ENCODE data around the gene PDE8B. TPM values are rescaled to one million over a fixed set of nuclear protein-coding genes. Genes with fewer than 3 reads are reported as not detected.

The PDE8B gene, protein sequence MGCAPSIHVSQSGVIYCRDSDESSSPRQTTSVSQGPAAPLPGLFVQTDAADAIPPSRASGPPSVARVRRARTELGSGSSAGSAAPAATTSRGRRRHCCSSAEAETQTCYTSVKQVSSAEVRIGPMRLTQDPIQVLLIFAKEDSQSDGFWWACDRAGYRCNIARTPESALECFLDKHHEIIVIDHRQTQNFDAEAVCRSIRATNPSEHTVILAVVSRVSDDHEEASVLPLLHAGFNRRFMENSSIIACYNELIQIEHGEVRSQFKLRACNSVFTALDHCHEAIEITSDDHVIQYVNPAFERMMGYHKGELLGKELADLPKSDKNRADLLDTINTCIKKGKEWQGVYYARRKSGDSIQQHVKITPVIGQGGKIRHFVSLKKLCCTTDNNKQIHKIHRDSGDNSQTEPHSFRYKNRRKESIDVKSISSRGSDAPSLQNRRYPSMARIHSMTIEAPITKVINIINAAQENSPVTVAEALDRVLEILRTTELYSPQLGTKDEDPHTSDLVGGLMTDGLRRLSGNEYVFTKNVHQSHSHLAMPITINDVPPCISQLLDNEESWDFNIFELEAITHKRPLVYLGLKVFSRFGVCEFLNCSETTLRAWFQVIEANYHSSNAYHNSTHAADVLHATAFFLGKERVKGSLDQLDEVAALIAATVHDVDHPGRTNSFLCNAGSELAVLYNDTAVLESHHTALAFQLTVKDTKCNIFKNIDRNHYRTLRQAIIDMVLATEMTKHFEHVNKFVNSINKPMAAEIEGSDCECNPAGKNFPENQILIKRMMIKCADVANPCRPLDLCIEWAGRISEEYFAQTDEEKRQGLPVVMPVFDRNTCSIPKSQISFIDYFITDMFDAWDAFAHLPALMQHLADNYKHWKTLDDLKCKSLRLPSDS
- total RNA-seq (2021), result 0.07 TPM in 1 of 2 replicates, not detected in the other
- long read RNA-seq, result 0 reads

GRCh38 chr5:77210091-77210963 lies at the start of gene PDE8B:
Gene PDE8B, plus strand, starts transcription at chr5:77210680. Its CDS starts 246 bp downstream, at chr5:77210926.
- no peak for TF ChIP-seq CTCF (conservative IDR thresholded peaks at IDR 0.05)
- H3K4me2 ChIP-seq (ENCODE audit: insufficient read depth, insufficient read length, low read length), result peak within 1 kb of the TSS; percentile 68
- WGBS (ENCODE audit: extremely low coverage, insufficient read length, low lambda C conversion rate), result no CpG with 5 or more reads among the region's 110 CpGs

More at GRCh38 chr5:77210091-77210963, at the start of gene PDE8B:
- Histone ChIP-seq H2AFZ (ENCODE audit: low read length) (no peak within 1 kb of the TSS), H2BK12ac (ENCODE audit: insufficient read length, low read depth, low read length) (no peak within 1 kb of the TSS), H4K20me1 (ENCODE audit: control insufficient read depth, insufficient read depth, insufficient read length) (no peaks in the 10 kb centered on the region), H3T11ph (ENCODE audit: low read length) (no peak within 1 kb of the TSS), H4K91ac (ENCODE audit: insufficient read length, low read depth, low read length) (no peak within 1 kb of the TSS), H3K4me1 (ENCODE audit: insufficient read depth, low read length) (no peaks in the 10 kb centered on the region), H3K4ac (ENCODE audit: low read depth, low read length) (no peak within 1 kb of the TSS), H3K79me1 (ENCODE audit: insufficient read depth, low read depth, low read length, poor library complexity, severe bottlenecking) (no peaks in the 10 kb centered on the region), H3K79me2 (ENCODE audit: insufficient read depth, low read length) (no peaks in the 10 kb centered on the region), H3K9ac (ENCODE audit: extremely low read depth, insufficient read length, low read length) (no peak within 1 kb of the TSS), H3K27me3 (ENCODE audit: insufficient read depth, low read length) (peaks cover 34% of the 10 kb centered on the region), H2AK5ac (ENCODE audit: insufficient read length, low read length) (no peak within 1 kb of the TSS), H4K5ac (ENCODE audit: insufficient read length, low read depth, low read length) (no peak within 1 kb of the TSS), H2BK15ac (ENCODE audit: low read depth, low read length) (no peak within 1 kb of the TSS), H3K56ac (ENCODE audit: insufficient read length, low read depth, low read length) (no peak within 1 kb of the TSS), H3K14ac (ENCODE audit: insufficient read depth, low read length) (no peak within 1 kb of the TSS), H2BK20ac (ENCODE audit: low read depth, low read length, poor library complexity, severe bottlenecking) (no peak within 1 kb of the TSS), H3K27ac (ENCODE audit: insufficient read length, low read depth, low read length) (no peak within 1 kb of the TSS), H2BK5ac (ENCODE audit: insufficient read length, low read length) (no peak within 1 kb of the TSS), H3K18ac (ENCODE audit: insufficient read length, low read depth, low read length) (no peak within 1 kb of the TSS), H4K8ac (replicated peaks; ENCODE audit: insufficient read length, low read depth, low read length) (no peak within 1 kb of the TSS), H3K23ac (ENCODE audit: insufficient read length, low read depth, low read length) (no peak within 1 kb of the TSS), H3K9me3 (ENCODE audit: control insufficient read depth, low read depth, low read length) (no peaks in the 10 kb centered on the region), H2BK120ac (ENCODE audit: low read depth, low read length, poor library complexity, severe bottlenecking) (no peak within 1 kb of the TSS), H3K23me2 (ENCODE audit: insufficient read length, low read depth, low read length, poor library complexity, severe bottlenecking) (peaks cover 10% of the 10 kb centered on the region)
- peak within 1 kb of the TSS; percentile 73 to 87 for H3K4me3 Mint-ChIP-seq
- H3K9me3 Mint-ChIP-seq, result peaks cover 0 to 2% of the 10 kb centered on the region in 2 experiments; a peak in 1 of 5 replicates
- peaks cover 85% of the 10 kb centered on the region for H3K27me3 Mint-ChIP-seq (ENCODE audit: low read depth)
- peaks cover 11 to 15% of the 10 kb centered on the region in 2 experiments for H3K4me1 Mint-ChIP-seq
- DNase-seq, result peak; percentile 45
- H3K36me3 Mint-ChIP-seq (ENCODE audit: insufficient read depth in 1 of 3, low read depth in 3 of 3), result peaks cover 0 to 2% (median 0%) of the 10 kb centered on the region in 3 experiments; a peak in 1 of 7 replicates
- no peak within 1 kb of the TSS for H3K27ac Mint-ChIP-seq
